Epithelial cell of esophagus (primary cell): ENCODE data around the gene PI4KA.
"Not testable (repeated sequence)": the region's sequence is repeated elsewhere in the genome, so short reads cannot be mapped to it uniquely, and the experiment has no call there.

Source experiments
- DNase-seq: peaks from one replicate; pipeline ENCODE4 v3.0.0; 2010; ENCODE audit warnings: low read depth
- H3K4me3 ChIP-seq: 2 replicates; pipeline ENCODE4 v1.5.1; 2011; ENCODE audit warnings: mild to moderate bottlenecking, low read length, control low read depth
- TF ChIP-seq, protein P1 (sequence below): IDR thresholded peaks from 2 replicates; pipeline ENCODE4 v1.5.1; 2011; ENCODE audit warnings: low read depth, mild to moderate bottlenecking, low read length, control low read depth, inconsistent platforms; ENCODE audit not compliant: insufficient read depth; ENCODE audit errors: missing control alignments

PI4KA gene

GRCh38 chr22:20858615-20859416, at the start of gene PI4KA, which contains the start of gene SNAP29:
TSS of gene PI4KA (minus strand) at chr22:20858811. CDS start at chr22:20858725, 86 bp downstream.
TSS of gene SNAP29 (plus strand) at chr22:20859007. CDS start at chr22:20859111, 104 bp downstream.
- TF ChIP-seq, protein P1, sequence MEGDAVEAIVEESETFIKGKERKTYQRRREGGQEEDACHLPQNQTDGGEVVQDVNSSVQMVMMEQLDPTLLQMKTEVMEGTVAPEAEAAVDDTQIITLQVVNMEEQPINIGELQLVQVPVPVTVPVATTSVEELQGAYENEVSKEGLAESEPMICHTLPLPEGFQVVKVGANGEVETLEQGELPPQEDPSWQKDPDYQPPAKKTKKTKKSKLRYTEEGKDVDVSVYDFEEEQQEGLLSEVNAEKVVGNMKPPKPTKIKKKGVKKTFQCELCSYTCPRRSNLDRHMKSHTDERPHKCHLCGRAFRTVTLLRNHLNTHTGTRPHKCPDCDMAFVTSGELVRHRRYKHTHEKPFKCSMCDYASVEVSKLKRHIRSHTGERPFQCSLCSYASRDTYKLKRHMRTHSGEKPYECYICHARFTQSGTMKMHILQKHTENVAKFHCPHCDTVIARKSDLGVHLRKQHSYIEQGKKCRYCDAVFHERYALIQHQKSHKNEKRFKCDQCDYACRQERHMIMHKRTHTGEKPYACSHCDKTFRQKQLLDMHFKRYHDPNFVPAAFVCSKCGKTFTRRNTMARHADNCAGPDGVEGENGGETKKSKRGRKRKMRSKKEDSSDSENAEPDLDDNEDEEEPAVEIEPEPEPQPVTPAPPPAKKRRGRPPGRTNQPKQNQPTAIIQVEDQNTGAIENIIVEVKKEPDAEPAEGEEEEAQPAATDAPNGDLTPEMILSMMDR: no peak
- H3K4me3 ChIP-seq: peak within 1 kb of the TSS; percentile 76
- peak; percentile 98 for DNase-seq

DNA sequence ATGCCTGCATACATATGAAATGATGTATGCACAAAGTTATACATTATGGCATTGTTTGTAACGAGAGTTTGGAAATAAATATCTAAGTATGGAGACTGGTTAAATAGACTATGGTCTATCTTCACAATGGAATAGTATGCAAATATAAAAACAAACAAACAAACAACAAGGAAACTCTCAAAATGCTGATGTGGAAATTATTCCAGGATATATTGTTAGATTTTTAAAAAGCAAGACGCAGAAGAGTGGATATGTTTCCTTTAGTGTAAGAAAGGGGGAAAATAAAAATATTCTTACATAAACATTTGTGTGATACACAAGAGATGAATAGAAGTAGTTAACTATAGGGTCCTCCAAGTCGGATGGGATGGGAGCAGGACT, 47.8 kb upstream of the PI4KA start:
- DNase-seq: no peak
- TF ChIP-seq, protein P1: no peak
- H3K4me3 ChIP-seq: no peak overlapping the region

GRCh38 chr22:20905415-20906386, 47.1 kb upstream of the PI4KA start:
- TF ChIP-seq, protein P1: no peak
- DNase-seq: peak; percentile 91
- H3K4me3 ChIP-seq: no peak overlapping the region

DNA sequence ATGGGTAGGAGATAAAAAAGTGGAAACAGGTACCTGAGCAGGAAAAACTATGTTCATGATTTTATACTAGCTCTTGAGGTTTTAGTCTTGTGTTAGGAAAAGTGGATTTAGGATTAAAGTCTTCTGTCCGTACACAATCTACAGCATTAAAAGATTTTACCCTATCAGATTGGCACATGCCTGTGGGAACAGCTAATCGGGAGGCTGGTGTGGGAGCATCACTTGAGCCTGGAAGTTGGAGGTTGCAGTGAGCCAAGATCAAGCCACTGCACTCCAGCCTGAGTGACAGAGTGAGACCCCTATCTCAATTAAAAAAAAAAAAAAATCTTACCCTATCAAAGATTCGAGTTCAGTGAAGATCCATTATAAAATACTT, 46.4 kb upstream of the PI4KA start:
- TF ChIP-seq, protein P1: no peak
- H3K4me3 ChIP-seq: no peak overlapping the region
- peak; percentile 63 for DNase-seq

DNA sequence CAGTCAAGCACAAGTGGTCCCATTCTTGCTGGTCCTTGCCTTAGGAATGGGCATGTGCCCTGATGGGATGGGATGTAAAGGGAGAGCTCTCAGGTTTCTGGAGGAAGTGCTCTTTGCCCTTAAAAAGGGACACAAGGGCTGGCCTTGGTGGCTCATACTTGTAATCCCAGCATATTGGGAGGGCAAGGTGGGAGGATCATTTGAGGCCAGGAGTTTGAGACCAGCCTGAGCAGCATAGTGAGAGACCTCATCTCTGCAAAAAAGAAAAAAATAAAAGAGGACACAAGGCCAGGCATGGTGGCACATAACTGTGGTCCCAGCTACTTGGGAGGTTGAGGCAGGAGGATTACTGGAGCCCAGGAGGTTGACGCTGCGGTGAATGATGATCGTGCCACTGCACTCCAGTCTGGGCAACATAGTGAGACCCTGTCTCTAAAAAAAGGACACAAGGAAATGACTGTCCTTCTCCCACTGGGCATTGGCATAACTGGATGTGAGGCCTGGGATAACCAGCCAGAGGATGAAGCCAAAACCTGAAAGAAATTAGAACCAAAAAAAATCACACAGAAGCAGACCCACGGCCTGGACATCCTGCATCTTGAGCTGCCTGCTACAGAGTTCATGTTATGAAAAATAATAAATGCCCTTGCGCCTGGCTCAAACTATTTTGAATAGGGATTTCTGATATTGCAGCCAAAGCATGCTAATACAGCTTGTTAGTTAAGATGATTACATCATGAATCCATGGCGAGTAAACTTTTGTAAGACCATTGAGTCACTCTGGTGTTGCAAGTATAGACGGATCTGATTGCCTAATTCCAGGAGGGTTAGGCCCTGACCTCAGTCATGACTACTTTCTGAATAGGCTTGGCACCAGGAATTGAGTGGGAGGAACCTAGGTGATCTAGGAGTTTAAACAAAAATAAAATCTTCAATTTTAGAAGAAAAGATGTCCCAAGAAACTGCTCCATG, 45.7 kb upstream of the PI4KA start:
- DNase-seq: peak; percentile 99
- TF ChIP-seq, protein P1: no peak
- H3K4me3 ChIP-seq: no peak overlapping the region

- no peak for DNase-seq
- H3K4me3 ChIP-seq: no peak overlapping the region
Measured at GRCh38 chr22:20903093-20903492, 44.5 kb upstream of the PI4KA start.

GRCh38 chr22:20901093-20902033, 42.8 kb upstream of the PI4KA start:
- DNase-seq, H3K4me3 ChIP-seq: not testable (repeated sequence)

More at GRCh38 chr22:20903093-20903492, 44.5 kb upstream of the PI4KA start:
- TF ChIP-seq, protein P1: no peak
